Left colon (tissue), 2 donors: ENCODE measurements around the gene ZNF836. TPM values are rescaled to one million over a fixed set of nuclear protein-coding genes. Genes with fewer than 3 reads are reported as not detected.
"Not testable (repeated sequence)": the region's sequence is repeated elsewhere in the genome, so short reads cannot be mapped to it uniquely, and the experiment has no call there.

Experiments
- ATAC-seq: fragments of 200-7000 bp; cut with Tn5 transposase; one replicate; pipeline ENCODE4 v1.9.1; 2020; ENCODE audit warnings: mild to moderate bottlenecking, moderate library complexity
- DNase-seq, 2 donors: peaks; one replicate each; pipeline ENCODE4 v3.0.0-alpha.2; 2020
- intact Hi-C, 2 donors: fragments of 100-400 bp; cut with DNase I in 1 of 2; cut with micrococcal nuclease in 1 of 2; formaldehyde crosslinking; loops; one replicate each; pipeline versions ENCODE4 v1.11.2 to v1.14.0; 2022; cut with DNase I, micrococcal nuclease
- long read RNA-seq: library from polyadenylated mRNA; unstranded; transcript quantifications from one replicate; pipeline ENCODE4 v2.0.0, GENCODE V29; 2021
- total RNA-seq, 2 donors: library from RNA; stranded (reverse); fragmentation: NEBNext Ultra II Directional; extraction: Animal tissue kit (Norgen Biotek cat#: 25700); gene quantifications; one replicate each; pipeline ENCODE4 v1.2.1, GENCODE V29; 2021
- donor health status: DM: no; HTN: no; CAD: no.
- donor health status: DM: yes; HTN: yes; CAD: no.

ZNF836 gene
- total RNA-seq: 10 to 100 TPM; 10.5 to 15.4 TPM
- long read RNA-seq: 0 reads

- ATAC-seq: peak; percentile 96
- DNase-seq: peak; percentile 91 to 95
- intact Hi-C loops: no loop called here
Observed at GRCh38 chr19:52171321-52172169, at the start of gene ZNF836. ZNF836 (minus strand) TSS chr19:52171621; CDS start chr19:52168072, 3,549 bp downstream.

- DNase-seq: no peak
- ATAC-seq: no peak
- intact Hi-C loops: no loop called here
Observed at GRCh38 chr19:52221031-52221430, 49.6 kb upstream of the ZNF836 start.

- ATAC-seq (no peak), DNase-seq (no peak)
- intact Hi-C loops: no loop called here
Observed at GRCh38 chr19:52219611-52220010, 48.2 kb upstream of the ZNF836 start.

GRCh38 chr19:52217576-52217975 lies 46.2 kb upstream of the ZNF836 start:
- ATAC-seq: no peak
- intact Hi-C loops: no loop called here
- DNase-seq: no peak

GRCh38 chr19:52216401-52216800 lies 45.0 kb upstream of the ZNF836 start:
- ATAC-seq (no peak), DNase-seq (no peak)
- intact Hi-C loops: no loop called here

GRCh38 chr19:52214241-52214640 lies 42.8 kb upstream of the ZNF836 start:
- intact Hi-C loops: no loop called here
- DNase-seq (no peak), ATAC-seq (no peak)

GRCh38 chr19:52212572-52213255 lies 41.3 kb upstream of the ZNF836 start:
- no peak for ATAC-seq
- intact Hi-C loops: no loop called here
- DNase-seq: no peak

- DNase-seq: no peak
- ATAC-seq: no peak
- intact Hi-C loops: no loop called here
Observed at GRCh38 chr19:52211926-52212571, 40.6 kb upstream of the ZNF836 start.

- DNase-seq (no peak), ATAC-seq (no peak)
- intact Hi-C loops: no loop called here
Observed at GRCh38 chr19:52211203-52211602, 39.8 kb upstream of the ZNF836 start.

- intact Hi-C loops: no loop called here
- ATAC-seq (no peak), DNase-seq (no peak)
Observed at GRCh38 chr19:52206481-52206880, 35.1 kb upstream of the ZNF836 start.

- ATAC-seq, intact Hi-C loops, DNase-seq: not testable (repeated sequence)
Observed at GRCh38 chr19:52200755-52201391, 29.5 kb upstream of the ZNF836 start.

- ATAC-seq: no peak
- no peak for DNase-seq
- intact Hi-C loops: no loop called here
Observed at GRCh38 chr19:52200044-52200443, 28.6 kb upstream of the ZNF836 start.

- intact Hi-C loops: no loop called here
- no peak for DNase-seq
- no peak for ATAC-seq
Observed at GRCh38 chr19:52198678-52199077, 27.3 kb upstream of the ZNF836 start.

GRCh38 chr19:52197964-52198363 lies 26.5 kb upstream of the ZNF836 start:
- intact Hi-C loops: no loop called here
- ATAC-seq (no peak), DNase-seq (no peak)

- ATAC-seq (no peak), DNase-seq (no peak)
- intact Hi-C loops: no loop called here
Observed at GRCh38 chr19:52196256-52196967, 25.0 kb upstream of the ZNF836 start.

- ATAC-seq: no peak
- intact Hi-C loops: no loop called here
- no peak for DNase-seq
Observed at GRCh38 chr19:52191951-52192350, 20.5 kb upstream of the ZNF836 start.

GRCh38 chr19:52191389-52191788 lies 20.0 kb upstream of the ZNF836 start:
- peak; percentile 47 to 59 for DNase-seq
- intact Hi-C loops: no loop called here
- ATAC-seq: peak; percentile 49

GRCh38 chr19:52190487-52191293 lies 19.3 kb upstream of the ZNF836 start:
- no peak for ATAC-seq
- intact Hi-C loops: no loop called here

More at GRCh38 chr19:52190487-52191293, 19.3 kb upstream of the ZNF836 start:
- DNase-seq: peak; percentile 53
